ENCODE measurements around the gene MAP3K13. TPM values are rescaled to one million over a fixed set of nuclear protein-coding genes. Genes with fewer than 3 reads are reported as not detected.

The MAP3K13 gene
- total RNA-seq, 1 experiment from 2014 or later, result 10.6 TPM

GRCh38 chr3:185486394-185486793 is 123.5 kb downstream of the MAP3K13 start:
- no peaks in the 10 kb centered on the region for H3K79me2 ChIP-seq (ENCODE audit: insufficient read depth, low read length)
- H3K4me1 ChIP-seq (ENCODE audit: insufficient read depth, low read length), result no peaks in the 10 kb centered on the region
- no peaks in the 10 kb centered on the region for H3K79me1 ChIP-seq (ENCODE audit: insufficient read depth, low read depth, low read length, poor library complexity, severe bottlenecking)
- H4K5ac ChIP-seq (ENCODE audit: insufficient read length, low read depth, low read length), result no peak overlapping the region
- H2BK120ac ChIP-seq (ENCODE audit: low read depth, low read length, poor library complexity, severe bottlenecking), result no peak overlapping the region
- WGBS (ENCODE audit: extremely low coverage, insufficient read length, low lambda C conversion rate), result no CpG with 5 or more reads among the region's 5 CpGs
- no peak overlapping the region for H2BK5ac ChIP-seq (ENCODE audit: insufficient read length, low read length)
- Mint-ChIP-seq H3K36me3 (ENCODE audit: insufficient read depth in 1 of 3, low read depth in 3 of 3) (peaks cover 2 to 17% (median 10%) of the 10 kb centered on the region in 3 experiments; a peak in 6 of 7 replicates), H3K4me3 (no peak overlapping the region), H3K27ac (no peak overlapping the region), H3K4me1 (no peaks in the 10 kb centered on the region), H3K9me3 (no peaks in the 10 kb centered on the region), H3K27me3 (ENCODE audit: low read depth) (no peaks in the 10 kb centered on the region)
- no peak overlapping the region for H4K91ac ChIP-seq (ENCODE audit: insufficient read length, low read depth, low read length)
- H3K14ac ChIP-seq (ENCODE audit: insufficient read depth, low read length), result no peak overlapping the region
- H2BK12ac ChIP-seq (ENCODE audit: insufficient read length, low read depth, low read length), result no peak overlapping the region
- no peak for DNase-seq
- no peak overlapping the region for H2AFZ ChIP-seq (ENCODE audit: low read length)
- H2AK5ac ChIP-seq (ENCODE audit: insufficient read length, low read length), result no peak overlapping the region
- no peak for TF ChIP-seq CTCF (conservative IDR thresholded peaks at IDR 0.05)
- no peak overlapping the region for H4K8ac ChIP-seq (replicated peaks; ENCODE audit: insufficient read length, low read depth, low read length)
- no peak overlapping the region for H3K4ac ChIP-seq (ENCODE audit: low read depth, low read length)
- H3K9ac ChIP-seq (ENCODE audit: extremely low read depth, insufficient read length, low read length), result no peak overlapping the region
- no peaks in the 10 kb centered on the region for H4K20me1 ChIP-seq (ENCODE audit: control insufficient read depth, insufficient read depth, insufficient read length)
- H3K4me2 ChIP-seq (ENCODE audit: insufficient read depth, insufficient read length, low read length), result no peak overlapping the region
- H3T11ph ChIP-seq (ENCODE audit: low read length), result no peak overlapping the region
- no peaks in the 10 kb centered on the region for H3K23me2 ChIP-seq (ENCODE audit: insufficient read length, low read depth, low read length, poor library complexity, severe bottlenecking)
- no peaks in the 10 kb centered on the region for H3K27me3 ChIP-seq (ENCODE audit: insufficient read depth, low read length)
- no peak overlapping the region for H2BK15ac ChIP-seq (ENCODE audit: low read depth, low read length)
- H3K27ac ChIP-seq (ENCODE audit: insufficient read length, low read depth, low read length), result no peak overlapping the region
- H3K18ac ChIP-seq (ENCODE audit: insufficient read length, low read depth, low read length), result no peak overlapping the region
- no peak overlapping the region for H3K23ac ChIP-seq (ENCODE audit: insufficient read length, low read depth, low read length)
- no peak overlapping the region for H3K56ac ChIP-seq (ENCODE audit: insufficient read length, low read depth, low read length)
- H3K9me3 ChIP-seq (ENCODE audit: control insufficient read depth, low read depth, low read length), result no peaks in the 10 kb centered on the region
- H2BK20ac ChIP-seq (ENCODE audit: low read depth, low read length, poor library complexity, severe bottlenecking), result no peak overlapping the region

All from H9 (cell line).